Measurements from ENCODE around the gene SLC25A11. TPM values are rescaled to one million over a fixed set of nuclear protein-coding genes. Genes with fewer than 3 reads are reported as not detected.

SLC25A11 gene
- total RNA-seq, 1 experiment from 2014 or later, result 75.1 TPM

DNA sequence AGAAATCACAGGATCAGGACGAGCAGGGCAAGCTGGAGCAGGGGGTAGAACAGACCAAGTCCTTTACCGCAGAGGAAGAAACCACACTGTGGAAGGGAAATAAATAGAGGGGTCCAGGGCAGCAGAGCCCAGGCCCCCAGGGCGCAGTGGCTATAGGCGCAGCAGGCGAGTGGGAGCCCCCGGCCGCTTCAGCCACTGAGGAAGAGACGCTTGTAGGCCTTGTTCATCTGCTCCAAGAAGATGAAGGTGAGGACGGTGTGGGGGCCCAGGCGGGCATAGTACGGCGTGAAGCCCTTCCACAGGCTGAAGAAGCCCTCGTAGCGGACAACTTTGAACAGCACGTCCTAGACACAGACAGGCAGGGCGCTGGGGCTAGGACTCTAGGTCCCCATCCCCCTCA lies 2.3 kb downstream of the SLC25A11 start (continued):
- no peak for TF ChIP-seq CBX3 (IDR thresholded peaks at IDR 0.05; ENCODE audit: low read depth)

- Histone ChIP-seq H4K20me1 (ENCODE audit: insufficient read depth) (no peaks in the 10 kb centered on the region), H3K27ac (ENCODE audit: low read depth, low read length) (no peak overlapping the region), H2AFZ (ENCODE audit: low read depth, low read length, poor library complexity, severe bottlenecking) (no peak overlapping the region), H3K27me3 (ENCODE audit: insufficient read depth, low read length) (no peaks in the 10 kb centered on the region), H3K4me2 (ENCODE audit: low read length) (no peak overlapping the region), H3K9me2 (ENCODE audit: insufficient read depth) (no peaks in the 10 kb centered on the region), H3K4me1 (ENCODE audit: control insufficient read depth in 1 of 2, insufficient read depth in 2 of 2, low read length in 2 of 2) (peaks cover 12 to 26% of the 10 kb centered on the region in 2 experiments), H3K36me3 (ENCODE audit: control insufficient read depth in 1 of 2, insufficient read depth in 2 of 2, low read length in 2 of 2) (peaks cover 0 to 17% of the 10 kb centered on the region in 2 experiments; a peak in 1 of 4 replicates), H3K9me3 (ENCODE audit: control insufficient read depth in 1 of 2, insufficient read depth in 1 of 2, low read depth in 1 of 2, low read length in 2 of 2) (no peaks in the 10 kb centered on the region), H3K9ac (ENCODE audit: low read length) (no peak overlapping the region), H3K79me2 (ENCODE audit: insufficient read depth, low read length) (peaks cover 30% of the 10 kb centered on the region), H3K4me3 (replicated peaks in 1 of 2; ENCODE audit: low read depth in 1 of 2, low read length in 2 of 2) (no peak overlapping the region)
- intact Hi-C loops (cut with micrococcal nuclease), result no loop called here
- POLR2A ChIA-PET, result no interaction called here
- ATAC-seq, result no peak
- RAD21 ChIA-PET (ENCODE audit: low non-redundant PET in 1 of 2, low total read pairs in 2 of 2, uncharacterized antibody in 2 of 2, unreplicated experiment in 2 of 2), result no interaction called here
- TF ChIP-seq, protein P1, sequence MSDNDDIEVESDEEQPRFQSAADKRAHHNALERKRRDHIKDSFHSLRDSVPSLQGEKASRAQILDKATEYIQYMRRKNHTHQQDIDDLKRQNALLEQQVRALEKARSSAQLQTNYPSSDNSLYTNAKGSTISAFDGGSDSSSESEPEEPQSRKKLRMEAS (IDR thresholded peaks at IDR 0.05), result no peak
- TF ChIP-seq TCF7L2 (IDR thresholded peaks at IDR 0.05; ENCODE audit: borderline replicate concordance, extremely low read depth, insufficient read depth, insufficient read length) (no peak), SRF (IDR thresholded peaks at IDR 0.05; ENCODE audit: low read depth) (no peak), JUND (IDR thresholded peaks at IDR 0.05) (no peak), FOSL1 (IDR thresholded peaks at IDR 0.05; ENCODE audit: low read depth) (no peak), ELF1 (IDR thresholded peaks at IDR 0.05; ENCODE audit: borderline replicate concordance, low read depth) (no peak), EZH2 (IDR thresholded peaks at IDR 0.05) (no peak), CTCF (IDR thresholded peaks at IDR 0.05 in 2 of 3, conservative IDR thresholded peaks at IDR 0.05 in 1 of 3; ENCODE audit: borderline replicate concordance in 1 of 3, insufficient read depth in 1 of 3, low read depth in 2 of 3, low read length in 2 of 3) (no peak)
- CTCF ChIA-PET, result no interaction called here
- no peak for DNase-seq (ENCODE audit: low read depth, low spot score)
- no TSS peak for BruUV-seq (replicated peaks)
Measured at GRCh38 chr17:4936436-4936835, 3.4 kb downstream of the SLC25A11 start.
